Left kidney (tissue), 2 donors: ENCODE measurements around the gene SATB1. TPM values are rescaled to one million over a fixed set of nuclear protein-coding genes. Genes with fewer than 3 reads are reported as not detected.
"Not testable (repeated sequence)": the region's sequence is repeated elsewhere in the genome, so short reads cannot be mapped to it uniquely, and the experiment has no call there.

ENCODE experiments used
- DNase-seq: peaks from one replicate; pipeline ENCODE4 v3.0.0-alpha.2; 2013
- polyA plus RNA-seq: library from polyadenylated mRNA; unstranded; fragments of 120-200 nt; gene quantifications from one replicate; pipeline ENCODE4 v1.2.1, GENCODE V29; 2013; ENCODE audit not compliant: insufficient read length

The SATB1 gene
- polyA plus RNA-seq, 1 donor: 44.0 TPM

- no peak for DNase-seq
Measured at GRCh38 chr3:18354701-18355100, 70.4 kb downstream of the SATB1 start.

GRCh38 chr3:18351823-18352744 lies 73.1 kb downstream of the SATB1 start:
- no peak for DNase-seq

GRCh38 chr3:18351069-18351628 lies 74.0 kb downstream of the SATB1 start:
- no peak for DNase-seq

- no peak for DNase-seq
Measured at GRCh38 chr3:18349197-18349798, 75.8 kb downstream of the SATB1 start.

- DNase-seq: no peak
Measured at GRCh38 chr3:18346097-18346496, 79.0 kb downstream of the SATB1 start.

- DNase-seq: no peak
Measured at GRCh38 chr3:18345015-18345367, 80.1 kb downstream of the SATB1 start.

GRCh38 chr3:18344306-18345014 lies 80.7 kb downstream of the SATB1 start:
- no peak for DNase-seq

GRCh38 chr3:18343809-18344208 lies 81.3 kb downstream of the SATB1 start:
- DNase-seq: no peak

GRCh38 chr3:18338827-18339514 lies 86.2 kb downstream of the SATB1 start:
- no peak for DNase-seq

- no peak for DNase-seq
Measured at GRCh38 chr3:18337231-18337630, 87.9 kb downstream of the SATB1 start.

- no peak for DNase-seq
Measured at GRCh38 chr3:18334837-18335601, 90.1 kb downstream of the SATB1 start.

- DNase-seq: not testable (repeated sequence)
Measured at GRCh38 chr3:18330772-18331441, 94.2 kb downstream of the SATB1 start.

- no peak for DNase-seq
Measured at GRCh38 chr3:18308096-18308650, 117.0 kb downstream of the SATB1 start.

GRCh38 chr3:18307529-18307928 lies 117.6 kb downstream of the SATB1 start:
- DNase-seq: no peak

- no peak for DNase-seq
Measured at GRCh38 chr3:18302517-18302916, 122.6 kb downstream of the SATB1 start.

GRCh38 chr3:18301781-18302180 lies 123.4 kb downstream of the SATB1 start:
- DNase-seq: no peak

- DNase-seq: no peak
Measured at GRCh38 chr3:18300916-18301315, 124.2 kb downstream of the SATB1 start.

- no peak for DNase-seq
Measured at GRCh38 chr3:18297126-18297525, 128.0 kb downstream of the SATB1 start.
